GM20000 (cell line): ENCODE results near the gene EFCAB12.
"Not testable (repeated sequence)": the region's sequence is repeated elsewhere in the genome, so short reads cannot be mapped to it uniquely, and the experiment has no call there.

Experiments
- DNase-seq: peaks from one replicate; pipeline ENCODE4 v3.0.0; 2012; ENCODE audit warnings: low spot score
- TF ChIP-seq, protein P1 (sequence below): IDR thresholded peaks from 2 replicates; pipeline ENCODE4 v1.5.1; 2012; ENCODE audit warnings: mild to moderate bottlenecking, control low read depth; ENCODE audit errors: extremely low read depth, missing control alignments

The EFCAB12 gene

DNA sequence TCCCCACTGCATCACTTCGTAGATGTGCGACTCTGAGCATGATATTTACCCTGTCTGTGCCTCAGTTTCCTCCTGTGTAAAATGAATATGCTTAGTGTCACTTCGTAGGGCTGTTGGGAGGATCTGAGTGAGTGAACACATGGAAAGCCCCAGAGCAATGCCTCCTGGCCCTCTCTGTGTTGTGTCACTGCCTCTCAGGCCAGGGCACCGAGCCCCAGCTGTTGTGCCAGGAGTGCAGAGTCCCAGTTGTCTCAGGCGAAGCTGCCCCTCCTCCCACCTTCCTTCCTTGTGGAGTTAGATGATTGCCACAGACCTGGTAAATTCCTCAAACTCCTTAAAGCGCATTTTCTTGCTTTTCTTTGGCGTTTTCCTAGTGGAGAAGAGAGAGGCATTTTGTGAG lies 26.2 kb downstream of the EFCAB12 start:
- TF ChIP-seq, protein P1, sequence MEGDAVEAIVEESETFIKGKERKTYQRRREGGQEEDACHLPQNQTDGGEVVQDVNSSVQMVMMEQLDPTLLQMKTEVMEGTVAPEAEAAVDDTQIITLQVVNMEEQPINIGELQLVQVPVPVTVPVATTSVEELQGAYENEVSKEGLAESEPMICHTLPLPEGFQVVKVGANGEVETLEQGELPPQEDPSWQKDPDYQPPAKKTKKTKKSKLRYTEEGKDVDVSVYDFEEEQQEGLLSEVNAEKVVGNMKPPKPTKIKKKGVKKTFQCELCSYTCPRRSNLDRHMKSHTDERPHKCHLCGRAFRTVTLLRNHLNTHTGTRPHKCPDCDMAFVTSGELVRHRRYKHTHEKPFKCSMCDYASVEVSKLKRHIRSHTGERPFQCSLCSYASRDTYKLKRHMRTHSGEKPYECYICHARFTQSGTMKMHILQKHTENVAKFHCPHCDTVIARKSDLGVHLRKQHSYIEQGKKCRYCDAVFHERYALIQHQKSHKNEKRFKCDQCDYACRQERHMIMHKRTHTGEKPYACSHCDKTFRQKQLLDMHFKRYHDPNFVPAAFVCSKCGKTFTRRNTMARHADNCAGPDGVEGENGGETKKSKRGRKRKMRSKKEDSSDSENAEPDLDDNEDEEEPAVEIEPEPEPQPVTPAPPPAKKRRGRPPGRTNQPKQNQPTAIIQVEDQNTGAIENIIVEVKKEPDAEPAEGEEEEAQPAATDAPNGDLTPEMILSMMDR: no peak
- DNase-seq: no peak

DNA sequence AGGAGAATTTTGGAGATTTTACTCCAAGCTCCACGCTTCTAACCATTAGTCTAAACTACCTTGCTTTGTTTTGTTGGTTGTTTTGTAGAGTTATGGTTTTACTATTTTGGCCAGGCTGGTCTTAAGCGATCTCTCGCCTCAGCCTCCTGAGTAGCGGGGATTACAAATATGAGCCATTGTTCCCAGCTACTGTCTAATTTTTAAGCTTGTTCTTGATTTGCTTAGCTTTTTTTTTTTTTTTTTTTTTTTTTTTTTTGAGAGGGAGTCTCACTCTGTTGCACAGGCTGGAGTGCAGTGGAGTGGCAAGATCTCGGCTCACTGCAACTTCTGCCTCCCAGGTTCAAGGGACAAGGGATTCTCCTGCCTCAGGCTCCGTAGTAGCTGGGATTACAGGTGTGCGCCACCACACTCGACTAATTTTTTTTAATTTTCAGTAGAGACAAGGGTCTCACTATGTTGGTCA lies 28.5 kb downstream of the EFCAB12 start:
- no peak for DNase-seq
- TF ChIP-seq, protein P1: no peak

DNA sequence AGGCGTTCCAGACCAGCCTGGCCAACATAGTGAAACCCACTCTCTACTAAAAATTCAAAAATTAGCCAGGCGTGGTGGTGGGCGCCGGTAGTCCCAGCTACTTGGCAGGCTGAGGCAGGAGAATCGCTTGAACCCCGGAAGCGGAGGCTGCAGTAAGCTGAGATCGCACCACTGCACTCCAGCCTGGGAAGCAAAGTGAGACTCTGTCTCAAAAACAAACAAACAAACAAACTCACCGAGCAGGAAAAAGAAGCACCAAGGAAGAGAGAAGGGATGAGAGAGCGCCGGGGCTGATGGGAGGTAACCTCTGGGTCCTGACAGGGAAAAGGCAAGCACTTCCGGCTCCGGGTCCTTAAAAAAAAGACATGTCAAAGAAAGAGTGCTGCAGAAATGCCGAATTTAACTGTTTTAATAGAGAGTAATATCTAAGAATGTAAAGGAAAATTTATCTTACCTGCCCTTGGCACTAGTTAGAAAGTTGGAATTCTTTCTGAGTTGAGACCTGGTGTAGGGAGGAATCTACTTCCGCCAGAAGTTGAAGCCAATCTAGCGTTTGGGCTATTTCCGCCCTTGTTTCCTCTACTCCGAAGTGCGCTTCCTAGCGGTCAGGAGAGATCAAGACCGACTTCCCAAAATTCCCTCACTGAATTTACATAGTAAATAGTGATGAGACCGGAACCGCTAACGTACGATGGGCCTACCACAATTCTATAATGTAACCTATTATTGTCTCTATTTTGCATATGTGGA lies 29.1 kb downstream of the EFCAB12 start:
- DNase-seq: peak; percentile 84
- TF ChIP-seq, protein P1: peak; percentile 79

DNA sequence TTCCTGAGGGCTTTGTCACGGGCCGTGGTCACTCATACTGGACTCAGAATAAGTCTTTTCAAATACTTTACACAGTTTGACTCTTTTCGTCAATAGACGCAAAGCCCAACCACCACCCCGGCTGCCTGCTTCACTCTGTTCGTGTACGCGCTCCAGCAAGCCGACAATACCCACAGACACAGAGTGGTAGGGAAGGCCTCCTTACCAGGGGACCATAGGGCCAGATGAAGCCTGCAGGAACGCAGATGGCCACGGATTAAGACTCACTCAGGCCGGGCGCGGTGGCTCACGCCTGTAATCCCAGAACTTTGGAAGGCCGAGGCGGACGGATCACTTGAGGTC lies 29.7 kb downstream of the EFCAB12 start:
- no peak for DNase-seq
- TF ChIP-seq, protein P1: no peak

DNA sequence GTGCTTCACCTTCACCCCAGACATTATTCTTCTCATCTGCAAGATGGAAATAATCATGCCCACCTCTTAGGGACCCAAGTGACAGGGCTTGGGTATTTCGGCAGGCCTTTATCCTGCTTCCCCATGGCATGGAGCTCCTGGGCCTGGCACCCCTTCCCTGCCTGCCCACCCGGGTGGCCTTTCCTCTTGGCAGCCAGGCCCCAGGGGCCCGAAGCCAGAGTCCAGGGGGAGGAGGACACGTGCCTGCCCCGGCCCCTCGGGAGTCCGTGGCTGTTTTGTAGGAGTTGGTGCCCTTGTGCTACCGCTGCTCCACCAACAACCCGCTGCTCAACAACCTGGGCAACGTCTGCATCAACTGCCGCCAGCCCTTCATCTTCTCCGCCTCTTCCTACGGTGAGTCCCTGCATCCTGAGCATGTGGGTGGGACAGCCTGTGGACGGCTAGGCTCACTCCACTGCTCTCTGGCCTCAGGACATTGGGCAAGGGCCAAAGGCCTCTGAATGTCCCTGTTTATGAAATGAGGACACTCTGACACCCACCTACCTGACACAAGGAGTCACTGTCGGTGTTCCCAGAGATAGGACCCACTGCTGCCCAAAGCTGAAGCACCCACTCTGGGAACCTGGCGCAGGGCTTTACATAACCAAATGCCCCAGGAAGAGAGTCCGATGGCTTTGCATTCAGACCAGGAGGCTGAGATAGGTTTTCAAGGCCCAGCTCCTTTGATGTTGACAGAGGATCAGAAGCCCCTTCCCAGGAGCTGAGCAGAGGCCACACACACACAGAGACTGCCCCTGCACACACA lies 34.5 kb downstream of the EFCAB12 start:
- DNase-seq: not testable (repeated sequence)

DNA sequence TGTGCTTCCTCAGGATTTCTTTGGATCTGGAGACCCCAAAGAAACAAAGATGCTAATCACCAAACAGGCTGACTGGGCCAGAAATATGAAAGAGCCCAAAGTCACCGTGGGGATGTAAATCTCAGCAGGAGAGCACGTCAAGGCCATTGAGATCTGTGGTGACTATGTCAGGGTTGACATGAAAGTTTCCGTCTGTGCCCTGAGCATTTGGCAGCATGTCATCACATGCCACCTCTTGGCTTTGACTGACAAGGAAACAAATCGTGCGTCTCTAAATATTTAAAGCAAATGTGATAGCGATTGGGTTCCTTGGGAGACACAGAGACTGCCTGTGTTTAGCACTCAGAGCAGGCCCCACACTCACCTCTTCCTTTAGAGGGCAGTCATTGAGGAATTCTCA lies 35.2 kb downstream of the EFCAB12 start:
- DNase-seq: no peak
- TF ChIP-seq, protein P1: no peak

DNA sequence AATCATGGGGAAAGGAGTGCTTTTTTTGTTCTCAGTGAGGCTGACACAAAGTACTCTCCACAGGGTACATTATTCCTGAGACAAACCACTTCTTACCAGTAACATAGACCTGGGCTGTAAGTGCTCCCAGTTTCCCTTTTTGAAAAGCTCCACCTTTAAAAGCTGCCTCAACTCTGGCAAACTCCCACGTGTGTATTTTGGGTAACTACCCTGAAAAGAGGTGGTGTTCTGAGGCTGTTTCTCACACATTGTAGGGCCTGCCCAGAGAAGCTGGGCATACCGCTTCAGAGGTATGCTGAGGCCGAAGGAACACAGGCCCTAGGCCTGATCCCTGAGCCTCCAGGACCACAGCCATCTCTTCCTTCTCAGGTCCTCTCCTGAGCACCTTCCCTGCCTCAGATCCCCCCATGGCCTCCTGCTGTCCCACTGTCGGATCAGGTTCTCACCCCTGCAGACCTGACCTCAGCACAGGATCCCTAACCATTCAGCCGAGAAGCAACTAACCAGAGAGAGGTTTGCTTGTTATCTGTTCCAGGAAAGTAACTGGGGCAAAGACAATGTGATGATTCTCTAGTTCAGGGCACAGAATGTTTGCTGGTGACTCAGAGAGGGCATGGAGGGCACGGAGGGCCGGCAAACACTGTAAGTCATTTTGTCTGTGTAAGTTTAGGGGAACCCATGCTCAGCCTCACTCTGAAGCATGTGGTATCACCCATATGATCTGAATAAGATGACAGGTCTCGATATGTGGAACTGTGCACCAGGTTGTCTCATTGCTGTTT lies 36.1 kb downstream of the EFCAB12 start:
- not testable (repeated sequence) for DNase-seq

DNA sequence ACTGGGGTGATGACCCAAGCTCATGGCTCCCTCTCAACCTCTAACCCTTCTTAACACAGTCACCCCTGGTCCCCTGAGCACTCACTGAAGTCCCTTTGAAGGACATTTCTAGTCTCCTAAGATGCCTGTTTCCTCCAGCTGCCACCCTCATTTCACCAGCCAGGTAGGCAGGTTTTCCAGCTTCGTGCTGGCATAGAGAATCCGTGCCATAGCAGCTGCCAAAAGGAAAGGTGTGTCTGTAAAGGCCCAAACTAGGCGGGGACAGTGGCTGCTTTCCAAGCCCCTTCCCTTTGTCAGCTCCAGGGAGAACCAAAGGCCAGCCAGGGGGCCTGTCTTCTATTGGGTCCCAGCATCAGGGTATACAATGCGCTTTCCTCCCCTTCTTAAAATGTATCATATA lies 36.9 kb downstream of the EFCAB12 start:
- not testable (repeated sequence) for DNase-seq
